ENCODE data around the gene RANBP10. TPM values are rescaled to one million over a fixed set of nuclear protein-coding genes. Genes with fewer than 3 reads are reported as not detected.

The RANBP10 gene
- total and polyA plus RNA-seq, 2 of the 13 experiments (the other 11 are each of a cell fraction or from before 2014, with no cell fraction given) = 9.2 to 22.7 TPM

DNA sequence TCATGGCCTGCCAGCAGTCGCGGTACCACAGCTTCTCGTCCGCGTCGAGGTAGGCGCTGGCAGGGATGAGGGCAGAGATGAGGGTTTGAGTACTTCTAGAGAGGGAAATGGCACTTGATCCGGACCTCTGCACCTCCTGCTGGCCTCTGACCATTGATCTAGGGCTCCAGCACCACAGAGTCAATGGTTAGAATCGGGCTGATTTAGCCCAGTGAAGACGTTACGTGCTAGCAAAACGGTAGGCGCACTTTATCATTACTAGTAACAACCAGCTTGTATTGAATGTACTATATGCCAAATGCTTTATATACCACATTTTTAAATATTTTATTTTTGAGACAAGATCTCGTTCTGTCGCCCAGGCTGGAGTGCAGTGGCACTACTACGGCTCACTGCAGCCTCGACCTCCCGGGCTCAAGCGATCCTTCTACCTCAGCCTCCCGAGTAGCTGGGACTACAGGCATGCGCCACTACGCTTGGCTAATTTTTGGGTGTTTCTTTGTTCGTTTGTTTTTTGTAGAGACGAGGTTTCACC is 855 bp upstream of the RANBP10 start (continued):
- TF ChIP-seq, protein P1, sequence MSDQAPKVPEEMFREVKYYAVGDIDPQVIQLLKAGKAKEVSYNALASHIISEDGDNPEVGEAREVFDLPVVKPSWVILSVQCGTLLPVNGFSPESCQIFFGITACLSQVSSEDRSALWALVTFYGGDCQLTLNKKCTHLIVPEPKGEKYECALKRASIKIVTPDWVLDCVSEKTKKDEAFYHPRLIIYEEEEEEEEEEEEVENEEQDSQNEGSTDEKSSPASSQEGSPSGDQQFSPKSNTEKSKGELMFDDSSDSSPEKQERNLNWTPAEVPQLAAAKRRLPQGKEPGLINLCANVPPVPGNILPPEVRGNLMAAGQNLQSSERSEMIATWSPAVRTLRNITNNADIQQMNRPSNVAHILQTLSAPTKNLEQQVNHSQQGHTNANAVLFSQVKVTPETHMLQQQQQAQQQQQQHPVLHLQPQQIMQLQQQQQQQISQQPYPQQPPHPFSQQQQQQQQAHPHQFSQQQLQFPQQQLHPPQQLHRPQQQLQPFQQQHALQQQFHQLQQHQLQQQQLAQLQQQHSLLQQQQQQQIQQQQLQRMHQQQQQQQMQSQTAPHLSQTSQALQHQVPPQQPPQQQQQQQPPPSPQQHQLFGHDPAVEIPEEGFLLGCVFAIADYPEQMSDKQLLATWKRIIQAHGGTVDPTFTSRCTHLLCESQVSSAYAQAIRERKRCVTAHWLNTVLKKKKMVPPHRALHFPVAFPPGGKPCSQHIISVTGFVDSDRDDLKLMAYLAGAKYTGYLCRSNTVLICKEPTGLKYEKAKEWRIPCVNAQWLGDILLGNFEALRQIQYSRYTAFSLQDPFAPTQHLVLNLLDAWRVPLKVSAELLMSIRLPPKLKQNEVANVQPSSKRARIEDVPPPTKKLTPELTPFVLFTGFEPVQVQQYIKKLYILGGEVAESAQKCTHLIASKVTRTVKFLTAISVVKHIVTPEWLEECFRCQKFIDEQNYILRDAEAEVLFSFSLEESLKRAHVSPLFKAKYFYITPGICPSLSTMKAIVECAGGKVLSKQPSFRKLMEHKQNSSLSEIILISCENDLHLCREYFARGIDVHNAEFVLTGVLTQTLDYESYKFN (CRISPR knock-in tag; conservative IDR thresholded peaks at IDR 0.05) = no peak
- peak; percentile 39; the same call in 1 of the 2 replicates for TF ChIP-seq DPF2 (CRISPR knock-in tag; IDR thresholded peaks at IDR 0.05; ENCODE audit: borderline replicate concordance, low read depth)
- no peak for TF ChIP-seq ELF1 (CRISPR knock-in tag; IDR thresholded peaks at IDR 0.05)
- TF ChIP-seq RFXANK (CRISPR knock-in tag; IDR thresholded peaks at IDR 0.05) = no peak
- peak; percentile 59; the same call in 1 of the 2 replicates for TF ChIP-seq CHD4 (IDR thresholded peaks at IDR 0.05; ENCODE audit: borderline replicate concordance, low read length)
- TF ChIP-seq ZNF337 (CRISPR knock-in tag; IDR thresholded peaks at IDR 0.05; ENCODE audit: borderline replicate concordance, low read depth) = no peak
- TF ChIP-seq ZNF24 (IDR thresholded peaks at IDR 0.05) = 0 out of 2 replicates have a peak, but pooled peaks have one; percentile 12
- TF ChIP-seq, protein P2, sequence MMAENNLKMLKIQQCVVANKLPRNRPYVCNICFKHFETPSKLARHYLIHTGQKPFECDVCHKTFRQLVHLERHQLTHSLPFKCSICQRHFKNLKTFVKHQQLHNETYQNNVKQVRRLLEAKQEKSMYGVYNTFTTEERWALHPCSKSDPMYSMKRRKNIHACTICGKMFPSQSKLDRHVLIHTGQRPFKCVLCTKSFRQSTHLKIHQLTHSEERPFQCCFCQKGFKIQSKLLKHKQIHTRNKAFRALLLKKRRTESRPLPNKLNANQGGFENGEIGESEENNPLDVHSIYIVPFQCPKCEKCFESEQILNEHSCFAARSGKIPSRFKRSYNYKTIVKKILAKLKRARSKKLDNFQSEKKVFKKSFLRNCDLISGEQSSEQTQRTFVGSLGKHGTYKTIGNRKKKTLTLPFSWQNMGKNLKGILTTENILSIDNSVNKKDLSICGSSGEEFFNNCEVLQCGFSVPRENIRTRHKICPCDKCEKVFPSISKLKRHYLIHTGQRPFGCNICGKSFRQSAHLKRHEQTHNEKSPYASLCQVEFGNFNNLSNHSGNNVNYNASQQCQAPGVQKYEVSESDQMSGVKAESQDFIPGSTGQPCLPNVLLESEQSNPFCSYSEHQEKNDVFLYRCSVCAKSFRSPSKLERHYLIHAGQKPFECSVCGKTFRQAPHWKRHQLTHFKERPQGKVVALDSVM (CRISPR knock-in tag; IDR thresholded peaks at IDR 0.05) = peak; percentile 28; the same call in 1 of the 2 replicates
- TF ChIP-seq ZNF34 (CRISPR knock-in tag; IDR thresholded peaks at IDR 0.05; ENCODE audit: borderline replicate concordance) = no peak
- no peak for TF ChIP-seq ZNF850 (CRISPR knock-in tag; conservative IDR thresholded peaks at IDR 0.05)
- TF ChIP-seq MXI1 (IDR thresholded peaks at IDR 0.05; ENCODE audit: borderline replicate concordance, low read depth, low read length) = no peak
- 0 out of 2 replicates have a peak, but pooled peaks have one; percentile 67 for TF ChIP-seq SNAPC2 (CRISPR knock-in tag; IDR thresholded peaks at IDR 0.05)
- 0 out of 4 replicates have a peak, but pooled peaks of 1 of the 2 experiments have one; percentile 39 for TF ChIP-seq KLF16 (CRISPR knock-in tag; IDR thresholded peaks at IDR 0.05)
- TF ChIP-seq RBM39 (IDR thresholded peaks at IDR 0.05; ENCODE audit: low read depth, low read length, poor library complexity, severe bottlenecking) = peak; percentile 1
- TF ChIP-seq, protein P3, sequence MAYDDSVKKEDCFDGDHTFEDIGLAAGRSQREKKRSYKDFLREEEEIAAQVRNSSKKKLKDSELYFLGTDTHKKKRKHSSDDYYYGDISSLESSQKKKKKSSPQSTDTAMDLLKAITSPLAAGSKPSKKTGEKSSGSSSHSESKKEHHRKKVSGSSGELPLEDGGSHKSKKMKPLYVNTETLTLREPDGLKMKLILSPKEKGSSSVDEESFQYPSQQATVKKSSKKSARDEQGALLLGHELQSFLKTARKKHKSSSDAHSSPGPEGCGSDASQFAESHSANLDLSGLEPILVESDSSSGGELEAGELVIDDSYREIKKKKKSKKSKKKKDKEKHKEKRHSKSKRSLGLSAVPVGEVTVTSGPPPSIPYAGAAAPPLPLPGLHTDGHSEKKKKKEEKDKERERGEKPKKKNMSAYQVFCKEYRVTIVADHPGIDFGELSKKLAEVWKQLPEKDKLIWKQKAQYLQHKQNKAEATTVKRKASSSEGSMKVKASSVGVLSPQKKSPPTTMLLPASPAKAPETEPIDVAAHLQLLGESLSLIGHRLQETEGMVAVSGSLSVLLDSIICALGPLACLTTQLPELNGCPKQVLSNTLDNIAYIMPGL (CRISPR knock-in tag; IDR thresholded peaks at IDR 0.05; ENCODE audit: borderline replicate concordance in 1 of 2, low read depth in 1 of 2) = peak in 1 of 2 experiments; percentile 34; a peak in 1 of 4 replicates
- no peak for TF ChIP-seq AGO2 (optimal IDR thresholded peaks at IDR 0.05; ENCODE audit: low read depth, low read length)
- TF ChIP-seq, protein P4, sequence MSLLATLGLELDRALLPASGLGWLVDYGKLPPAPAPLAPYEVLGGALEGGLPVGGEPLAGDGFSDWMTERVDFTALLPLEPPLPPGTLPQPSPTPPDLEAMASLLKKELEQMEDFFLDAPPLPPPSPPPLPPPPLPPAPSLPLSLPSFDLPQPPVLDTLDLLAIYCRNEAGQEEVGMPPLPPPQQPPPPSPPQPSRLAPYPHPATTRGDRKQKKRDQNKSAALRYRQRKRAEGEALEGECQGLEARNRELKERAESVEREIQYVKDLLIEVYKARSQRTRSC (CRISPR knock-in tag; IDR thresholded peaks at IDR 0.05; ENCODE audit: low read depth) = no peak
- no peak for TF ChIP-seq FIP1L1 (IDR thresholded peaks at IDR 0.05; ENCODE audit: borderline replicate concordance, insufficient read depth, low read depth, low read length)
- TF ChIP-seq GTF3A (CRISPR knock-in tag; conservative IDR thresholded peaks at IDR 0.05) = no peak
- no peak for TF ChIP-seq NPAS2 (CRISPR knock-in tag; IDR thresholded peaks at IDR 0.05; ENCODE audit: borderline replicate concordance)

Data from HepG2 (cell line).